Neutrophil (primary cell): Measurements from ENCODE around the gene LRRC23.
A peak's percentile ranks its signal among the peaks of the same experiment; 100 is the strongest.

Source experiments
- H3K27ac ChIP-seq: fragments of 200-600 bp; sonication (generic); 2 replicates; pipeline ENCODE4 v1.5.1; 2016; ENCODE audit warnings: mild to moderate bottlenecking, moderate library complexity
- H3K27me3 ChIP-seq: fragments of 200-600 bp; sonication (generic); 2 replicates; pipeline ENCODE4 v1.6.0; 2016; ENCODE audit warnings: mild to moderate bottlenecking
- H3K36me3 ChIP-seq: fragments of 200-600 bp; sonication (generic); 2 replicates; pipeline ENCODE4 v1.5.1; 2017
- H3K4me1 ChIP-seq, 2 experiments: fragments of 200-600 bp in 1 of 2; sonication (generic) in 1 of 2; 1 replicate in 1 of 2; 2 replicates in 1 of 2; pipeline versions ENCODE4 v1.5.1 to v1.6.1; 2013 to 2016; ENCODE audit warnings: low read depth in 1 of 2, low read length in 1 of 2, mild to moderate bottlenecking in 1 of 2, moderate library complexity in 1 of 2; ENCODE audit not compliant: control insufficient read depth in 1 of 2, insufficient read depth in 1 of 2
- H3K4me3 ChIP-seq, 2 experiments: fragments of 200-600 bp in 1 of 2; sonication (generic) in 1 of 2; 1 replicate in 1 of 2; 2 replicates in 1 of 2; pipeline ENCODE4 v1.5.1; 2013 to 2016; ENCODE audit warnings: low read depth in 1 of 2, low read length in 1 of 2, mild to moderate bottlenecking in 1 of 2, moderate library complexity in 1 of 2
- H3K9me3 ChIP-seq: fragments of 200-600 bp; sonication (generic); 2 replicates; pipeline ENCODE4 v1.5.1; 2016
- TF ChIP-seq, protein P1 (sequence below): fragments of 200-600 bp; sonication (generic); IDR thresholded peaks from 2 replicates; pipeline ENCODE4 v1.5.1; 2016; ENCODE audit warnings: antibody characterized with exemption

The LRRC23 gene, protein sequence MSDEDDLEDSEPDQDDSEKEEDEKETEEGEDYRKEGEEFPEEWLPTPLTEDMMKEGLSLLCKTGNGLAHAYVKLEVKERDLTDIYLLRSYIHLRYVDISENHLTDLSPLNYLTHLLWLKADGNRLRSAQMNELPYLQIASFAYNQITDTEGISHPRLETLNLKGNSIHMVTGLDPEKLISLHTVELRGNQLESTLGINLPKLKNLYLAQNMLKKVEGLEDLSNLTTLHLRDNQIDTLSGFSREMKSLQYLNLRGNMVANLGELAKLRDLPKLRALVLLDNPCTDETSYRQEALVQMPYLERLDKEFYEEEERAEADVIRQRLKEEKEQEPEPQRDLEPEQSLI

DNA sequence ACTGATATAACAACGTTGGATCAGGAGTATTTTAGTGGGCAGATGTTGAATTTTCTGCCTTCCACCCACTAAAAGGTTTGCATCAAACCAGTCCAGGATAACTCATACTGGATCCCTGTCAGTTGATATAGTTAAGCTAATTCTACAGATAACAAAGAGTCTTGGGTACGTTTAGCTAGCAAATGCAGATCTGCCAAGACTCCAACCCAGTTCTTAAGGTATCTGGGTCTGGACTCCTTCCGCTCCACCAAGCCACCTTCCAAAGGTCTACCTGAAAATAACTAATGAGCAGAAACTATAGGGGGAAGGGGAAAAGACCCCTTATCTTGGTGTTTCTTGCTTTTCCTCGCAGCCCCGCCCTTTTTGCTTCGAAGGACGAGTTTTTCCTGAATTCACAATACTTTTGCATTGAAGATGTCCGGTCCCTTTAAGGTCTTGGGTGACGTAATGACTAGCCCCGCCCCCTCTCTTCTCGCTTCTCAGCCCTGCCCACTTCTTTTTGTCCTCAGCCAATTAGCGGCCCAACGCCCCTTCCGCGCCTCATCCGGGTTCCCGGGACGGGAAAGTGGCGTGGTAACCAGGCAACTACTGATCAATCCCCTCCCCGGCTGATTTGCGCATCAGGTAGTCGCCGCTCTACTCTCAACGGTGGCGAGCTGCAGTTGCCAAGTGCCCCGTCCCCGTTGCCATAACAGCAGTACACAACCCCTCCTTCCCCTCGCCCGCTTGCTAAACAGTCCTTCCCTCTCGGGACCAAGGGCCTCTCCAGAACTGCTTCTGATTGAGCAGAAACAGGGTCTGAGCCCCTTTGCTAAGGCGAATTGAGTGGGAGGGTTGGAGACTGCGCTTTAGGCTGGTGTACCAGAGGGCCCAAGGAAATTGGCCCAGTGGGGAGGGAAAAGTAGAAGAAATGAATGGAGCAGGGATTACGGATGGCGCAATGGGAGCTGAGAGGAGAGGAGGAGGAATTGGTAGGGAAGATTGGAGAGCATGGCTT lies at the start of gene LRRC23:
Gene LRRC23, plus strand, starts transcription at position 543 of the 997 bp plus-strand sequence. CDS start 812 bp downstream, outside the sequence.
- Histone ChIP-seq H3K4me1 (peaks cover 29 to 31% of the 10 kb centered on the region in 2 experiments), H3K9me3 (no peaks in the 10 kb centered on the region), H3K4me3 (peak within 1 kb of the TSS; percentile 77 to 80), H3K36me3 (no peaks in the 10 kb centered on the region), H3K27me3 (no peaks in the 10 kb centered on the region), H3K27ac (peak within 1 kb of the TSS; percentile 79)
- TF ChIP-seq, protein P1, sequence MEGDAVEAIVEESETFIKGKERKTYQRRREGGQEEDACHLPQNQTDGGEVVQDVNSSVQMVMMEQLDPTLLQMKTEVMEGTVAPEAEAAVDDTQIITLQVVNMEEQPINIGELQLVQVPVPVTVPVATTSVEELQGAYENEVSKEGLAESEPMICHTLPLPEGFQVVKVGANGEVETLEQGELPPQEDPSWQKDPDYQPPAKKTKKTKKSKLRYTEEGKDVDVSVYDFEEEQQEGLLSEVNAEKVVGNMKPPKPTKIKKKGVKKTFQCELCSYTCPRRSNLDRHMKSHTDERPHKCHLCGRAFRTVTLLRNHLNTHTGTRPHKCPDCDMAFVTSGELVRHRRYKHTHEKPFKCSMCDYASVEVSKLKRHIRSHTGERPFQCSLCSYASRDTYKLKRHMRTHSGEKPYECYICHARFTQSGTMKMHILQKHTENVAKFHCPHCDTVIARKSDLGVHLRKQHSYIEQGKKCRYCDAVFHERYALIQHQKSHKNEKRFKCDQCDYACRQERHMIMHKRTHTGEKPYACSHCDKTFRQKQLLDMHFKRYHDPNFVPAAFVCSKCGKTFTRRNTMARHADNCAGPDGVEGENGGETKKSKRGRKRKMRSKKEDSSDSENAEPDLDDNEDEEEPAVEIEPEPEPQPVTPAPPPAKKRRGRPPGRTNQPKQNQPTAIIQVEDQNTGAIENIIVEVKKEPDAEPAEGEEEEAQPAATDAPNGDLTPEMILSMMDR: peak; percentile 27

DNA sequence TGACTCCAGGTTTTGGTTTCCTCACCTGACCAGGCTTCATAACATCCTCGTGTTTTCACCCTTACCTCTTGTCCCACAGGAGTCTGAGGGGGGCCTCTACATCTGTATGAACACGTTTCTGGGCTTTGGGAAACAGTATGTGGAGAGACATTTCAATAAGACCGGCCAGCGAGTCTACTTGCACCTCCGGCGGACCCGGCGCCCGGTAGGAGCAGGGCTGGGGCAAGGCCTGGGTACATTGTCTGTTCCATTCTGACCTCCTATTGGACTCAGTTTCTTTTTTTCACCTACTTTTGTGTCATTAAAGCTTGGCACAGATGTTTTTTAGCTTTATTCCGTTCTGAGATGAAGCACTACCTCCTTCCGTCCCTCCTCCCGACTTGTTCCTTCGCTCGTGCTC lies 49.3 kb upstream of the LRRC23 start:
- Histone ChIP-seq H3K36me3 (peaks cover 22% of the 10 kb centered on the region), H3K27me3 (no peaks in the 10 kb centered on the region), H3K27ac (no peak overlapping the region), H3K4me1 (peaks cover 20 to 24% of the 10 kb centered on the region in 2 experiments), H3K4me3 (no peak overlapping the region), H3K9me3 (no peaks in the 10 kb centered on the region)
- TF ChIP-seq, protein P1: no peak

DNA sequence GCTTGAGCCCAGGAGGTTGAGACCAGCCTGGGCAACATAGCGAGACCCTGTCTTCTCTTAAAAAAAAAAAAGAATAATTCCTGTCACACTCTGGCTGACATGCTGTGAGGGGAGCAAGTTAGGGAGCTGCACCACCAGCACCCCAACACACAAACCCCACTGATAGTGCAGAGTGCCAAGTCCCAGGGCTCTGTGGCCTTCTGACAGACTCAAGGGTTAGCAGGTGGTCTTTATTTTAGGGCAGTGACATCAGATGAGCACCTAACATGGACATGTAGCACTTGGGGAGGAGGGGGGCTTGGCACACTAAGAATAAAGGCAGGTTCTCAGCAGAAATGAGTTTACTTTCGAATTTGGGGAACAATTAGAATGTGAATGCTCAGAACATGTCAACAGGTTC lies 45.8 kb upstream of the LRRC23 start:
- H3K27me3 ChIP-seq: no peaks in the 10 kb centered on the region
- H3K9me3 ChIP-seq: no peaks in the 10 kb centered on the region
- H3K4me1 ChIP-seq: no peaks in the 10 kb centered on the region
- no peak overlapping the region for H3K27ac ChIP-seq
- H3K4me3 ChIP-seq: no peak overlapping the region
- TF ChIP-seq, protein P1: no peak
- peaks cover 45% of the 10 kb centered on the region for H3K36me3 ChIP-seq

DNA sequence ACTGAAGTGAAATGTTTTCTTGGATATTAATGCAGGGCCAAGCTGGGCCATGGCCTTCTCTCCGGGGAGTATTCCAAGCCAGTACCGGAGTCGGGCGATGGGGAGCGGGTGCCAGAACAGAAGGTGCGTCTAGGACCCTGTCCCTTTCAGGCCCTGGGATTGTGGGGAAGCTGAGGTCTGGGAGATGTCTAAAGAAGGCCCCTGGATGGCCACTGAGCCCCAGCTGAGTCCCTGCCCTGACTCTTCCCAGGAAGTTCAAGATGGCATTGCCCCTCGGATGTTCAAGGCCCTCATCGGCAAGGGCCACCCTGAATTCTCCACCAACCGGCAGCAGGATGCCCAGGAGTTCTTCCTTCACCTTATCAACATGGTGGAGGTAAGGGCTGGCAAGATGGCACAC lies 44.5 kb upstream of the LRRC23 start:
- H3K27me3 ChIP-seq: no peaks in the 10 kb centered on the region
- TF ChIP-seq, protein P1: no peak
- H3K4me1 ChIP-seq: no peaks in the 10 kb centered on the region
- H3K36me3 ChIP-seq: peaks cover 45% of the 10 kb centered on the region
- H3K4me3 ChIP-seq: no peak overlapping the region
- no peaks in the 10 kb centered on the region for H3K9me3 ChIP-seq
- H3K27ac ChIP-seq: no peak overlapping the region

DNA sequence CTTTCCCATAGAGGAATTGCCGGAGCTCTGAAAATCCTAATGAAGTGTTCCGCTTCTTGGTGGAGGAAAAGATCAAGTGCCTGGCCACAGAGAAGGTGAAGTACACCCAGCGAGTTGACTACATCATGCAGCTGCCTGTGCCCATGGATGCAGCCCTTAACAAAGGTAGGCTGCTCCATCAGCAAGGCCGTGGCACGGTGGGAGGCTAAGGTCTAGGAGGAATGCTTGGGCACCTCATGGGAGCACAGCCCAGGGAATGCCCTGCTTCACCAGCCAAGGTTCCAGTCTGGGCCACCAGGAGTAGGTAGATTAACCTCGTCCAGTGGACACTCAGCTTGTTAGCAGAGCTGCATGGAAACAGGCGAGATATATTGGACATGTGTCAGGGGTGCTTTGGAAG lies 43.7 kb upstream of the LRRC23 start:
- peaks cover 42% of the 10 kb centered on the region for H3K36me3 ChIP-seq

More for the DNA sequence above, 43.7 kb upstream of the LRRC23 start:
- TF ChIP-seq, protein P1: no peak
- Histone ChIP-seq H3K9me3 (no peaks in the 10 kb centered on the region), H3K4me1 (no peaks in the 10 kb centered on the region), H3K4me3 (no peak overlapping the region), H3K27me3 (no peaks in the 10 kb centered on the region), H3K27ac (no peak overlapping the region)
